Renal pelvis (tissue), 4 donors: ENCODE data around the gene EVA1A. TPM values are rescaled to one million over a fixed set of nuclear protein-coding genes. Genes with fewer than 3 reads are reported as not detected.

Experiments
- DNase-seq: peaks from one replicate; pipeline ENCODE4 v3.0.0-alpha.2; 2013
- polyA plus RNA-seq, 3 donors: library from polyadenylated mRNA; unstranded; fragments of 120-200 nt; gene quantifications; one replicate each; pipeline ENCODE4 v1.2.1, GENCODE V29; 2013; ENCODE audit not compliant: insufficient read length in 3 of 3

The EVA1A gene
- polyA plus RNA-seq, 3 donors, result 13.1 to 16.3 (median 15.0) TPM

GRCh38 chr2:75594596-75594995 lies 33.9 kb upstream of the EVA1A start:
- DNase-seq, result no peak

- DNase-seq, result no peak
Measured at GRCh38 chr2:75592888-75593287, 32.1 kb upstream of the EVA1A start.

GRCh38 chr2:75592030-75592429 lies 31.3 kb upstream of the EVA1A start:
- peak; percentile 38 for DNase-seq

GRCh38 chr2:75589391-75590105 lies 28.8 kb upstream of the EVA1A start:
- peak; percentile 46 for DNase-seq

GRCh38 chr2:75587954-75588587 lies 27.3 kb upstream of the EVA1A start:
- DNase-seq, result no peak

GRCh38 chr2:75586971-75587370 lies 26.2 kb upstream of the EVA1A start:
- DNase-seq, result no peak

- DNase-seq, result no peak
Measured at GRCh38 chr2:75582840-75583239, 22.1 kb upstream of the EVA1A start.

GRCh38 chr2:75580606-75581005 lies 19.9 kb upstream of the EVA1A start:
- no peak for DNase-seq

GRCh38 chr2:75580156-75580555 lies 19.4 kb upstream of the EVA1A start:
- DNase-seq, result no peak

- DNase-seq, result no peak
Measured at GRCh38 chr2:75579186-75579585, 18.4 kb upstream of the EVA1A start.

- DNase-seq, result no peak
Measured at GRCh38 chr2:75577280-75577679, 16.5 kb upstream of the EVA1A start.

GRCh38 chr2:75574106-75574505 lies 13.4 kb upstream of the EVA1A start:
- no peak for DNase-seq

GRCh38 chr2:75573145-75573878 lies 12.6 kb upstream of the EVA1A start:
- DNase-seq, result no peak

- no peak for DNase-seq
Measured at GRCh38 chr2:75571730-75572430, 11.1 kb upstream of the EVA1A start.

- no peak for DNase-seq
Measured at GRCh38 chr2:75570948-75571729, 10.4 kb upstream of the EVA1A start.

- no peak for DNase-seq
Measured at GRCh38 chr2:75570024-75570947, 9.5 kb upstream of the EVA1A start.

GRCh38 chr2:75569546-75569945 lies 8.8 kb upstream of the EVA1A start:
- no peak for DNase-seq

GRCh38 chr2:75568174-75568573 lies 7.4 kb upstream of the EVA1A start:
- DNase-seq, result no peak

GRCh38 chr2:75565472-75566462 lies 5.0 kb upstream of the EVA1A start:
- DNase-seq, result no peak
